ENCODE data around the gene CFL2. TPM values are rescaled to one million over a fixed set of nuclear protein-coding genes. Genes with fewer than 3 reads are reported as not detected.
A peak's percentile ranks its signal among the peaks of the same experiment; 100 is the strongest.

The CFL2 gene
- polyA plus RNA-seq, 3 donors = 2.0 to 3.8 (median 3.5) TPM

- no peak overlapping the region for H3K27ac Mint-ChIP-seq
- H3K27me3 Mint-ChIP-seq (ENCODE audit: low read depth in 3 of 3) = peaks cover 0 to 1% (median under 1%) of the 10 kb centered on the region in 3 donors
- intact Hi-C loops (cut with micrococcal nuclease) = loop anchor here in 1 of 2 donors (2.0 kb wide), 1 partner anchor 50 kb away; no protein-coding TSS in a partner anchor
- no peaks in the 10 kb centered on the region for H3K36me3 Mint-ChIP-seq
- H3K27me3 ChIP-seq (ENCODE audit: control insufficient read depth in 2 of 2, insufficient read depth in 2 of 2, low read length in 2 of 2) = peaks cover 0 to 2% of the 10 kb centered on the region in 2 donors
- WGBS (ENCODE audit: insufficient coverage) = 14% methylated on average over 2 of the region's 10 CpGs
- no peaks in the 10 kb centered on the region for H3K4me1 ChIP-seq (ENCODE audit: control insufficient read depth in 1 of 2, insufficient read depth in 2 of 2, low read length in 2 of 2)
- peaks cover 4% of the 10 kb centered on the region for H3K4me1 Mint-ChIP-seq
- H2AFZ ChIP-seq (ENCODE audit: insufficient read depth, low read depth, low read length, poor library complexity, severe bottlenecking) = no peak overlapping the region
- no peaks in the 10 kb centered on the region for H3K9me3 ChIP-seq (replicated peaks in 1 of 2; ENCODE audit: control insufficient read depth in 1 of 2, insufficient read depth in 1 of 2, low read length in 2 of 2)
- peak; percentile 15 to 39 (median 34) for DNase-seq
- H4K20me1 ChIP-seq (ENCODE audit: insufficient read depth, low read length) = no peaks in the 10 kb centered on the region
- H3K9me3 Mint-ChIP-seq = no peaks in the 10 kb centered on the region
- H3K4me2 ChIP-seq (replicated peaks; ENCODE audit: extremely low read depth, low read length, poor library complexity, severe bottlenecking) = no peak overlapping the region
- H3K27ac ChIP-seq (ENCODE audit: low read depth in 1 of 2, low read length in 2 of 2) = no peak overlapping the region
- peak; percentile 85 for TF ChIP-seq CTCF (IDR thresholded peaks at IDR 0.05)
- no peak overlapping the region for H3K9ac ChIP-seq (ENCODE audit: insufficient read depth, low read length, poor library complexity, severe bottlenecking)
- H3K4me3 Mint-ChIP-seq = no peak overlapping the region
- no peaks in the 10 kb centered on the region for H3K36me3 ChIP-seq (replicated peaks in 1 of 2; ENCODE audit: control insufficient read depth in 1 of 2, insufficient read depth in 2 of 2, low read length in 2 of 2)
- H3K79me2 ChIP-seq (ENCODE audit: insufficient read depth, low read length) = no peaks in the 10 kb centered on the region
- no peak overlapping the region for H3K4me3 ChIP-seq (replicated peaks in 1 of 3; ENCODE audit: low read depth in 2 of 3, low read length in 3 of 3)
These were observed 8.5 kb upstream of the CFL2 start for GRCh38 chr14:34722723-34723545.

DNA sequence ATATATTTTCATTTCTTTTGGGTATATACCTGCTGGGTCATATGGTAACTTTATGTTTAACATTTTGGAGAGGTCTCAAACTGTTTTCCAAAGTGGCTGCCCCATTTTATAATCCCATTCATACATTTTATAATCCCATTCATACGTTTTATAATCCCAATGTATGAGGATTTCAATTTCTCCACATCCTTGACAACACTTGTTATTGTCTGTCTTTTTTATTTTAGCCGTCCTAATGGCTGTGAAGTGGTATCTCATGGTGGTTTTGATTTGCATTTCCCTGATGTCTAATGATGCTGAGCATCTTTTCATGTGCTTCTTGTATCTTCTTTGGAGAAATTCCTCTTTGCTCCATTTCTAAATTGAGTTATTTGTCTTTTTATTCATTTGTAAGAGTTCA is 6.7 kb upstream of the CFL2 start:
- WGBS (ENCODE audit: insufficient coverage) = no CpG with 5 or more reads among the region's 2 CpGs
- Mint-ChIP-seq H3K36me3 (no peaks in the 10 kb centered on the region), H3K4me3 (no peak overlapping the region), H3K4me1 (peaks cover 4% of the 10 kb centered on the region), H3K27me3 (ENCODE audit: low read depth in 3 of 3) (peaks cover 0 to 3% (median under 1%) of the 10 kb centered on the region in 3 donors), H3K27ac (no peak overlapping the region), H3K9me3 (no peaks in the 10 kb centered on the region)
- Histone ChIP-seq H2AFZ (ENCODE audit: insufficient read depth, low read depth, low read length, poor library complexity, severe bottlenecking) (no peak overlapping the region), H3K9me3 (replicated peaks in 1 of 2; ENCODE audit: control insufficient read depth in 1 of 2, insufficient read depth in 1 of 2, low read length in 2 of 2) (no peaks in the 10 kb centered on the region), H3K4me1 (ENCODE audit: control insufficient read depth in 1 of 2, insufficient read depth in 2 of 2, low read length in 2 of 2) (no peaks in the 10 kb centered on the region), H4K20me1 (ENCODE audit: insufficient read depth, low read length) (no peaks in the 10 kb centered on the region), H3K4me2 (replicated peaks; ENCODE audit: extremely low read depth, low read length, poor library complexity, severe bottlenecking) (no peak overlapping the region), H3K9ac (ENCODE audit: insufficient read depth, low read length, poor library complexity, severe bottlenecking) (no peak overlapping the region), H3K4me3 (replicated peaks in 1 of 3; ENCODE audit: low read depth in 2 of 3, low read length in 3 of 3) (no peak overlapping the region), H3K27me3 (ENCODE audit: control insufficient read depth in 2 of 2, insufficient read depth in 2 of 2, low read length in 2 of 2) (peaks cover 0 to 4% of the 10 kb centered on the region in 2 donors), H3K27ac (ENCODE audit: low read depth in 1 of 2, low read length in 2 of 2) (no peak overlapping the region), H3K79me2 (ENCODE audit: insufficient read depth, low read length) (no peaks in the 10 kb centered on the region), H3K36me3 (replicated peaks in 1 of 2; ENCODE audit: control insufficient read depth in 1 of 2, insufficient read depth in 2 of 2, low read length in 2 of 2) (no peaks in the 10 kb centered on the region)
- TF ChIP-seq CTCF (IDR thresholded peaks at IDR 0.05) = no peak
- DNase-seq = no peak
- intact Hi-C loops (cut with micrococcal nuclease) = no loop called here
